NCI-H2227 (cell line): ENCODE measurements around the gene UNC93A.
A peak's percentile ranks its signal among the peaks of the same experiment; 100 is the strongest.
"Not testable (repeated sequence)": the region's sequence is repeated elsewhere in the genome, so short reads cannot be mapped to it uniquely, and the experiment has no call there.

Experiments
- DNase-seq: peaks from one replicate; lab custom pipeline; 2025; ENCODE audit not compliant: unreplicated experiment; lab: John Stamatoyannopoulos, UW

The UNC93A gene

DNA sequence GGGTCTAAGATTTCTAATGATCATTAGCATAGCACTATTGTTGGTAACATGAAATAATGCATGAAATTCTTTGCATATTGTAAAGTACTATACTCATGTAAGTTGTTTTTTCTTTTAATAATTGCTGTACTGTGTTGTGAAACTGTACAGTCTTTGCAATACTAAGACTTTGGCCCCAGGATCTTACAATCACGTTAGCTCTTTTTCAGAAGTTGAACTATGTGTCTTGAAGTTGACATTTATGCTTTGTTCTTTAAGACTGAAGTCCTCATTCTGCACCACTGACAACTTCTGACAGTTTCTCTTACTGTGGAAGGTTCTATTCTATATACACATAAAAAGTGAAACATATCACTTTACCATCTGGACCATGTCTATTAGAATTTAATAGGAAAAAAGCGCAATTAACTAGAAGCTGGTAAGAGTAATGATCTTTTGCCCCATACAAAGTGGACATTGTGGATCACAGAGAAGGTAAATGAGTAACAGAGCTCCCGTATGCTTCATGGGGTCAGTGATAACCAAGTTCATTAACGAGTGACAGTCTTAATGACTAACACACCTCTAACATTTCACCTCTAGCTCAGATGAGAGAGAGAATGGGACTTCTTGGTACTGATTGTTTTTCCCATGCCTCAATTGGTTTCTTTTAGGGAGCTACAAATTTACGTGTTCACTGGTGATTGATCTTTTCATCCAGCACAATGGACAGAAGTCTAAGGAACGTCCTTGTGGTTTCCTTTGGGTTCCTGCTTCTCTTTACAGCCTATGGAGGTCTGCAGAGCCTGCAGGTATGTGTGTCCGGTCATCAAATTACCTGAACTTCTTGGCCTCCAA is at the start of gene UNC93A:
TSS of gene UNC93A (plus strand) at position 530 of the 837 bp plus-strand sequence. CDS start at position 705, 175 bp downstream.
- no peak for DNase-seq

DNA sequence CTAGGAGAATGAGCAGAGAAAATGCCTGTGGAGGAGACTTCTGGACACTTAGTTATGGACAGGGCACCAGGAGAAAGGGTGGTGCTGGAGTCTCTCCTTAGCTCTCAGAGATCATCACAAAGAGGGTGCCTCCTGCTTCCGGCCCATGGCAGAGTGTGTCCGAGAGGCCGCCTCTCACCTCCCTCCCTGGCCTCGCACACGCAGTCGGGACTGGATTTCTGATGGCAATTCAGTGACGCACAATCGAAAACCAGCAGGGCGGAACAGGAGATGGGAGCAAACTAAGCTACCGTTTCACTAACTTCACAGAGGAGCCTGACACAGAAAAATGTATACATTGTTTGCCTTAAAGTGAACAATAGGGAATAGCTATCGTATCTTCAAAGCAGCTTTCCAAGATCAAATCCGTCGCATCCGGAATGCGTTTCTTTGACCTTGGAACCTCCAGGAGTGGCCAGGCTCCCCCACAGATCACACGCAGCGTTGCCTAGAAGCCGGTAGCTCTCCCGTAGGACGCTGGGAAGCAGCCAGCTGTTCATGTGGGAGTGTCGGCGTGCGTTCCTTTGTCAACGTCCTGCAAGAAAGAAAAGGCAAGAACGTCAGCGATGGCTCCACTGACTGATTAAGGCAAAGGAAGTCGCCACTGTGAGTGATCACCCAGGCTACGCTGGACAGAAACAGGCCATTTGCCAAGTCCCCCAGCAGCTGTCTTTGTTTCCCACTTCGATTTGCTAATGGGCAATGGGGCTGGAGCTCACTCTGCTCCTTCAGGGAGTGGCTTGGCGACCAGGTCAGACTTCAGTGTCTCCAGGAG is 49.6 kb upstream of the UNC93A start:
- not testable (repeated sequence) for DNase-seq

DNA sequence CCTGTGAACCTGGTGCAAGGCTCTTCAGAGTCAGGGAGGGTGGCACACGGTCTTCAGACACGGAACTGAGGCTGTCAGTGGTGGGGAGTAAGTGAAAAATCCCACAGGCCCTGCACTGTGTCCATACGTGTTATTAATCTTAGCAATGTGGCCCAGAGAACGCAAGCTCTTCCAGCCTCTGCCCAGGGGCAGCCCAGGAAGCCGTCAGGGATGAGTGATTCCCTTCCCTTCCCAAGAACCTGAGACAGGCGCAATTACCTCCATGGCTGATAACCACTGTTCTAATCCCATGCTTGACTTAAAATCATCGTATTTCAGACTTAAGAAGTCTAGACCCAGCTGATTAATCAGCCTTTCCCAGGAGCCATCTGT is 49.0 kb upstream of the UNC93A start:
- not testable (repeated sequence) for DNase-seq

DNA sequence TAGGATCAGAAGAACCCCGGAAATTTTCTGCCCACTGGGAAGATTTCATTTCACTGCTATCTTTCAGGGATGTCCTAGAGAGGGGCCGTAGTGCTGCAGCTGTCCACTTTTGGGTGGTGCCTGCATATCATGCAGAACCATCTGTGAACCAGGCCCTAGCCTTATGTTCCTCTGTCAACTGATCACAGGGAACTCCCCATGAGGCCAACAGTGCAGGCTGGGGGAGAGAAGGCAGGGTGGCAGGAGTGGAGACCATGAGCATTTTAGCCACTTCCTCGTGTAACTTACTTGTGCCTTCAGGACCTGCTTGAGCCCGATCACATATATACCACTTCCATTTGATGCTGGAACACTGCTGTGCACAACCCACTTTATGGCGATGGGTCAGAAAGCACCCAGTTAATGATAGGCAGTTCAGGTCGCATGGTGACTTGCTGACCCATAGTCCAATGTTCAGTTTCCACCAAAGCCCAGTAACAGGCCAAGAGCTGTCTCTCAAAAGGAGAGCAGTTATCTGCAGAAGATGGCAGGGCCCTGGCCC is 48.5 kb upstream of the UNC93A start:
- not testable (repeated sequence) for DNase-seq

DNA sequence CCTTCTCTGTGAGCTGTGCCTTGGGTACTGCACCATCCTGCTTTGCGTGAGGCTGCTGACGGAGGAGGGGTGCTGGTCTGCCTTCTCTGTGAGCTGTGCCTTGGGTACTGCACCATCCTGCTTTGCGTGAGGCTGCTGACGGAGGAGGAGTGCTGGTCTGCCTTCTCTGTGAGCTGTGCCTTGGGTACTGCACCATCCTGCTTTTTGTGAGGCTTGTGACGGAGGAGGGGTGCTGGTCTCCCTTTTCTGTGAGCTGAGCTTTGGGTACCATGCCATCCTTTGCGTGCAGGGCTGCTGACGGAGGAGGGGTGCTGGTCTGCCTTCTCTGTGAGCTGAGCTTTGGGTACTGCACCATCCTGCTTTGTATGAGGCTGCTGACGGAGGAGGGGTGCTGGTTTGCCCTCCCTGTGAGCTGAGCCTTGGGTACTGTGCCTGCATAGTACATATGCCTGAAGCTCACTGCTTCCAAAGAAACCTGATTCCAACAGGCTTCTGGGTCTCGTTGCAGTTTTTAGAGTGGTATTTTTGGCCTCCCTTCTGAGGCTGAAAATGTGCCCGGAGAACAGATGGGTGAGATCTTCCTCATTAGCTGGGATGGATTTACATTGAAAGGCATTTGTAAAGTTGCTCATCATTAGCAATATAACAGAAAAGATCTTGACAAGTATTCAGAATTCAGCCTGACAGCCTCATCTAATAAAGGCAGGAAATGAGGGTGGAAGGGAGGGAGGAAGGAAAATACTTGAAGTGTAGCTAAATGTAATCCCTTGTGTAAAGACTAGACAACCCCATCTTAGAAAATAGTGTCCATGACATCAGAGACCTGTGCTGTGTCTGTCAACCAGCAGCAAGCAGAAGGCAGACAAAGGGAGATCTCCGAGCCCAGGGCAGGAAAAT is 46.8 kb upstream of the UNC93A start:
- DNase-seq = no peak

DNA sequence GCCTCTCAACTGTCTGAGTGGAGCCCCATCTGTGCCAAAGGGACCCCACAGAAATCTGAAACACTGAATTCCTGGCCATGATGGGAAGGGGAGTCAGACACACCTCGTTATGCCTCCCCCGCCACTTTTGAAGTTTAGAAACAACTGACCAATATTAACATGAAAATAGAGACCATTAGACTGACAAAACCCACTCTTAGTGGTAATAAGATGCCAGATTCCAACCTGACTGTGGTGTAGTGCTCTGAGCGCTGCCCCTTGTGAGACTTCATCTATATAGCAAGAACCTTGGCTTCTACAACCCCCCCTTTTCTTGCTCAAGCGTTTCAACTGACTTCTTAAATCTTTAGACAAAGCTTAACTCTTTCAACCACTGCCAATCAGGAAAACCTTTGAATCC is 46.1 kb upstream of the UNC93A start:
- no peak for DNase-seq

DNA sequence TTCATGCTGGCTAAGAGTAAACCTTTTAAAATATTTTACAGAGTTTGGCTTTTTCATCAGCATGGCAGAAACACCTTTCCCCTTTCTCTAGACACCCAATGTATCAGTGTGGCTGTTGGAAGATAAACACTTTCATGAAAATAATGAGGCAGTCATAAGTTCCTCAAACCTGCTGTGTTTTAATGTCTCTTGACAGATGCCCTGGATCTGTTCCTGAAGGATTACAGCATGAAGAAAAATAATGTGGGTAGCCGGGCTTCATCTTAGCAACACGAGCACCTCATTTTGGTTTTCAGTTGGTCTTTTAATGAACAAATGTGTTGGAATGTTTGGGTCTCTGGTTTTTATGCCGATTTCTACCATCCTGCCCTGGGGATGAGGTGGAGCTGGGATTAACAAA is 45.5 kb upstream of the UNC93A start:
- no peak for DNase-seq

DNA sequence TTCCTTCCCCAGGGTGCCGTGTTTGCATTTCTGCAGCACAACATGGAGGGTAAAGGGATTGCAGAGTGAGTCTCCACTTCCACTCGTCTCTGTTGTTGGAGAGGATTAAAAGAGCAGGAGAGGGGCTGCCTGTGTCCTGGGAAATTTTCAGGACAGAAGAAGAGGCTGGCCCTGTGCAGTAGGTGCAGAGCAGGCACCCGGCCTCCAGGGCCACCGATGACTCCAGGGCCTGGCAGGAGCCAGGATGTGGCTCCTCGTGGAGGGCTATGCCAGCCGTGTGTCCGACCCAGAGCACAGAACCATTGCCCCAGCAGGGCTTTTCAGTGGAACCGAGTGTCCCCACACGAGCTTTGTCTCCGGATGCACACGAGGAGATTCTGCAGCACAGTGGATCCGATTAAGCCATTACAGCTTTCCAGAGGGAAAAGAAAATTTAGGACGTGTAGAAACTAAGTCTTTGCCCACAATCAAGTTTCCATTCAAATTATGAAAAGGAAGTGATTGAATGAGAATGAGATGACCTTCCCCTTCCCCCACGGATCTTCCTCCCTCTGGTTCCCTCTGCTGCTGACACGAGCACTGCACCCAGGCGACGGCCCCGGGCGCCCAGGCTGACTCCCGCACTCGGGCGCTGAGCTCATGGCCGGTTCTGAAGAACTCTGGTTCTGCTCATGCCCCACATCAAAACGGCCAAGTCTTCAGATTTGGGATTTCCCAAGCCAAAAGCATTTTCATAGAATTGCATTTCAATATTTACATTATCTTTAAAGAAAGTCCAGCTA is 43.1 kb upstream of the UNC93A start:
- DNase-seq = no peak

DNA sequence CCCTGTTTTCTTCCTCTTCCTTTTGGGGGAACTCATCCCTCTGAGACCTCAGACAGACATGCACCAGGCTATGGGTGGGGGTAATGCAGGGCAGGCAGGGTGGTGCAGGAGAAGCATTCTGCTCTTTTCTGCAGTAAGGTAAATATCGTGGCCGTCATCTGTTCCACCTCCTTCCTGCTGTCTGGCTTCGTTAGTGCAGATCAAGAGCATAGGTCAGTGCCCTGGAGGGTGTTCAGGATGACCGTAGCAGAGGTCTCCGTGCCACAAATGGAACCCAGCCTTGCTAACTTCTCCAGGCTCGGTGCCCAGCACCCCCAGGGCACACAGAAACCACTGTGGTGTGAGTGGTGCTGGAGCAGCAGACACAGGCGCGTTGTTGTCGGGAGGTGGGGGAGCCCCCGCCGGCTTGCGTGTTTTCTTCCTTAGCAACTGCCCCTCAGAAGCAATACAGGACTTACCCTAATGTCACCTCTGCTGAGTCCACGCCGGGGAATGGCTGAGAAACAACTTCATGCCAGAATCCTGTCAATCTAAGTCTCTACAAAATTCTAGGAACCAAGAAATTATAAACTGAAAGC is 42.1 kb upstream of the UNC93A start:
- peak; percentile 1 for DNase-seq

DNA sequence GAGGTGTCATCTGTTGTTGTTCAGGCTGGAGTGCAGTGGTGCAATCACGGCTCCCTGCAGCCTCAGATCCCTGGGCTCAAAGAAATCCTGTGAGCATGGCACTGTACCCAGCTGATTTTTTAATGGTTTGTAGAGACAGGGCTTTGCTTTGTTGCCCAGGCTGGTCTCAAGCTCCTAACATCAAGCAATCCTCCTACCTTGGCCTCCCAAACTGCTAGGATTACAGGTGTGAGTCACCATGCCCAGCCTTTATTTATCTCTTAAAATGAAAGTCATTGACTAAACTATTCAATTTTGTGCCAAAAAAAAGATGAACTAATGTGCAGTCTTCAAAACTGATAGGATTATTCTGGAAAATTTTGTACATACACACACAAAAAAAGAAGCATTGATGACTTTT is 38.8 kb upstream of the UNC93A start:
- no peak for DNase-seq

DNA sequence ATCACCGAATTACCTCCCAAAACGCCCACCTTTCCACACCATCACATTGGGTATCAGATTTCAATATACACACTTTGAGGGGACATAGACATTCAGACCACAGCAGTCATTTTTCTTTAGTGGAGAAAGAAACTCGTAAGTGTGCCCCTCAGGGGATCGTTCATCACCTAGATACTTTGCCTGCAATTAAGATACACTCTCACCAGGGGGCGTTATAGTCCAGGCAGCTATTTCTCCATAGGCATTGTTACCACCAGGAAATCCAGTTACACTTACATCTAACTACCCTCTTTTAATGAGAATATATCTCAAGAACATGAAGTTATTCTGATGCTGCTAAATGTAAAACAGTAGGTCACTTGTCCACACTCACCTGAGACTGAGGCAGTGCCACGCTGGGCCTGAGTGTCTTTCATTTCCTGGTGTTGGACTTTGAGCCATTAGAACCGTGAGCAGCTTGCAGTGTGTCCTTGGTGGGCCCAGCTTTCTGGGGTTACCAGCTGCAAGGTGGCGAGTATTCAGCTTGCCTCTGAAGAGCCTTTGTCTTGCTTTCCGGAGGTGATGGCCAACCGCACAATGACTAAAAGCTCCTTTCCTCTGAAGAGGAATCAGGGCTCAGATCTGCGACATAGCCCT is 35.1 kb upstream of the UNC93A start:
- no peak for DNase-seq

DNA sequence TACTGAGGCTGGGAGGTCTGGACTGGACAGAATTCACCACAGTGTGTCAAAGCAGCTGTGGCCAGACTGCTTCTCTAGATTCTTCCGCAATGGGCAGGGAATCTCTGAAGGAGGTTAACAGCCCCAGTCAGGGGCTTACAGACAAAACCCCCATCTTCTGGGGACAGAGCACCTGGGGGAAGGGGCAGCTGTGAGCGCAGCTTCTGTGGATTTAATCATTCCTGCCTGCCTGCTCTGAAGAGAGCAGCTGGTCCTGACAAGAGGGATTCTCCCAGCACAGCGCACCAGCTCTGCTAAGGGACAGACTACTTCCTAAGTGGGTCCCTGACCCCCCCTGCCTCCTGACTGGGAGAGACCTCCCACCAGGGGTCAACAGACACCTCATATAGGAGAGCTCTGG is 32.5 kb upstream of the UNC93A start:
- DNase-seq = no peak

DNA sequence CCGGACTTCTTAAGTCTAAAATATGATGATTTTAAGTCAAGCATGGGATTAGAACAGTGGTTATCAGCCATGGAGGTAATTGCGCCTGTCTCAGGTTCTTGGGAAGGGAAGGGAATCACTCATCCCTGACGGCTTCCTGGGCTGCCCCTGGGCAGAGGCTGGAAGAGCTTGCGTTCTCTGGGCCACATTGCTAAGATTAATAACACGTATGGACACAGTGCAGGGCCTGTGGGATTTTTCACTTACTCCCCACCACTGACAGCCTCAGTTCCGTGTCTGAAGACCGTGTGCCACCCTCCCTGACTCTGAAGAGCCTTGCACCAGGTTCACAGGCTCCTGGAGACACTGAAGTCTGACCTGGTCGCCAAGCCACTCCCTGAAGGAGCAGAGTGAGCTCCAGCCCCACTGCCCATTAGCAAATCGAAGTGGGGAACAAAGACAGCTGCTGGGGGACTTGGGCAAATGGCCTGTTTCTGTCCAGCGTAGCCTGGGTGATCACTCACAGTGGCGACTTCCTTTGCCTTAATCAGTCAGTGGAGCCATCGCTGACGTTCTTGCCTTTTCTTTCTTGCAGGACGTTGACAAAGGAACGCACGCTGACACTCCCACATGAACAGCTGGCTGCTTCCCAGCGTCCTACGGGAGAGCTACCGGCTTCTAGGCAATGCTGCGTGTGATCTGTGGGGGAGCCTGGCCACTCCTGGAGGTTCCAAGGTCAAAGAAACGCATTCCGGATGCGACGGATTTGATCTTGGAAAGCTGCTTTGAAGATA is 24.9 kb upstream of the UNC93A start:
- not testable (repeated sequence) for DNase-seq

DNA sequence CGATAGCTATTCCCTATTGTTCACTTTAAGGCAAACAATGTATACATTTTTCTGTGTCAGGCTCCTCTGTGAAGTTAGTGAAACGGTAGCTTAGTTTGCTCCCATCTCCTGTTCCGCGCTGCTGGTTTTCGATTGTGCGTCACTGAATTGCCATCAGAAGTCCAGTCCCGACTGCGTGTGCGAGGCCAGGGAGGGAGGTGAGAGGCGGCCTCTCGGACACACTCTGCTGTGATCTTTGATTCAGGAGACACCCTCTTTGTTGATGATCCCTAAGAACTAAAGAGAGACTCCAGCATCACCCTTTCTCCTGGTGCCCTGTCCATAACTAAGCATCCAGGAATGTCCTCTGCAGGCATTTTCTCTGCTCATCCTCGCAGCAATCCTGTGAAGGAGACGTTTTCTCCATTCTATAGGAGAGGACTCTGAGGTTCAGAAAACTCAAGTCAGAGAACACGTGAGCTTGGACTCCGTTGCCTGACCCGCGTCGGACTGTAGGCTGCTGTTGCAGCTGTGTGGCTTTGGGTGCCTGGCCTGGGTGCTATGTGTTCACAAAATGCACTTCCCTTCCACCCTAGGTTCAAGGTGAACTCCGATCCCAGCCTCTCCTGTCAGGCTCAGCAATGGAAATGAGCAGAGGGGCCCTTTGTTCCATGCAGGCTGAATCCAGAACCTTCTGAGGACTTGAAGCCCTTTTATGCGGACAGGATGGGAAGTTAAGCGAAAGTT is 24.1 kb upstream of the UNC93A start:
- DNase-seq = no peak

DNA sequence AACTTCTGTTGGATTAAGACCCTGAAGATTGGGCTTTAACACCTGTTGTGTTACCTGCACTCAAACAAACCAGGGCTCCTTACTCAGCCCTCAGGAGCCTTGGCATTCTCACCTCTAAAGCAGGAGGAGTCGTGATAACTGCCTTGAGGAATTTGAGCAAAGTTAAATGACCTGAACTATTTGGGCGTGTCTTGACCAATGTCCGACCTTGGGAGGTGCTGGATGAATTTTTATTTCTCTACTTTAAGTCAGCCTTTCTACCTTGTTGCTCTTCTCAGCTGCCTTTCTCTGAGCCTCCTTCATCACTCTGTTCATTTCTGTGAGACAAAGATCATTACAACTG is 23.6 kb upstream of the UNC93A start:
- not testable (repeated sequence) for DNase-seq

DNA sequence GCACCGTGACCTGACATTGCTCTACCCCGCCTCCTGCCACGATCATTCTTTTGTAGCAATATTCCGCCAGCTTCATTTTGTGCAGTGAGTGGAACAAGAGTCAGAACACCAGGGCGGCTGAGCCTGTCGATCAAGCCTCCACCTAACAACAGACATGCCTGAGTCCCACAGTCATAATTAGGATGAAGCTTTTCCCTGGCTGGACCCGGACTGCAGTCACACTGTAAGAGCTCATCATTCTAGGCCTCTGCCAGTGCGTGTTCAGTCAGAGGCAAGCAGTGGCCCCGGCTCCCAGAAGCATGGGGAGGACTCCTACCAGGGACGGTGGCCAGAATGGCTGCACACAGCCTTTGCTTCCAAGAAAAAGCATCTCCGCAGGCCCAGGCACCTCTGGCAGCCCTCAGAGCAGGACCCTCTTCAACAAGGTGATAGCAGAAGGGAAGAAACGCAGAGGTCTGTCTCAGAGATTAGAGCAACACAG is 23.2 kb upstream of the UNC93A start:
- DNase-seq = no peak

DNA sequence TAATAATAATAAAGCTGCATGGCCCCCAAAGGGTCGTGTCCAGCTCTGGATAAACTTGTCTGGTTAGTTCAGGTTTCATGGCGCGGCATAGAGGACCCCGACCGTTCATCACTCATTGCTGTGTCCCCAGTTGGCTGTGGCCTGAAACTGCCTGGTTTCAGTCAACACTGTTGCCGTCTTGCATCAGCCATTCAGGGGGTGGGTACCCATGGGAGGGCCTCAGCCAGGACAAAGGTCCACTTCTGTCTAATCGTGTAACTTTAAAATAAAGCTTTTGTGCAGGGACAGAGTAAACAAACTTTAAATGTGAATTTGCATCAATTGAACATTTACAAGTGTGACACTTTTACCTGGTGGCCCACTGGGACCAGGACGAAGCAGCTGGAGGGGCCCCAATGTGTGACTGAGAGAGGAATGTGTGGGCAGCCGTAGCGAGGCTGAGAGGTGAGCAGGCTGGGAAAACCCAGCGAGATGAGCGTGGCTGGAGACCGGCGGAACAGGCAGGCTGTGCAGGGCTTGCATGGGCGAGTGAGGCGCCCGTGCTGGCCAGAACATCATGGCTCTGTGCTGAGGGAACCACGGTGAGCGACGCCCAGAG is 22.3 kb upstream of the UNC93A start:
- DNase-seq = no peak
